Activated CD8-positive, alpha-beta memory T cell treated with anti-CD3 and anti-CD28 coated beads for 48 hours (primary cell): ENCODE data around the gene DZIP1.
"Not testable (repeated sequence)": the region's sequence is repeated elsewhere in the genome, so short reads cannot be mapped to it uniquely, and the experiment has no call there.

Experiments
- DNase-seq, 3 experiments: peaks; one replicate each; pipeline ENCODE4 v3.0.0-alpha.2; 2020; ENCODE audit warnings: low read depth in 2 of 3, low spot score in 2 of 3

The DZIP1 gene

GRCh38 chr13:95603887-95604555, 40.5 kb downstream of the DZIP1 start:
- no peak for DNase-seq

DNA sequence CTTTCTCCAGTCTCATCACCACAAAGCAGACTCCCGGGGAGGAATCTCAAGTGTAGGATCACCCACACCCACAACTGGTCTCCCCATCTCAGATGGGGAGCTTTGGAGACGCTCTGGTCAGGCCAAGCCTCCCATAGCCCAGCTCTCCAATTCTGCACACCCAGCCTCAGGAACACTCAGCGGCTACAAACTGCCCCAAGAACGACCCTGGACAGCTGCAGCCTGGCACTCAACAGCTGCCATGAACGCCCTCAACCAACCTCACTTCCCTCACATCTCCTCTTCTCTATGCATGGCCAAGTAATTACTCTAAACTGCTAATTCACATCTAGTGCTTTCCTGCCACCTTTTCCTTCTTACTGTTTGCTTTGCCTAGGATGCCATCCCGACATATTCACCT, 42.6 kb downstream of the DZIP1 start:
- DNase-seq: no peak

- DNase-seq: no peak
Observed at GRCh38 chr13:95601216-95601615, 43.3 kb downstream of the DZIP1 start.

DNA sequence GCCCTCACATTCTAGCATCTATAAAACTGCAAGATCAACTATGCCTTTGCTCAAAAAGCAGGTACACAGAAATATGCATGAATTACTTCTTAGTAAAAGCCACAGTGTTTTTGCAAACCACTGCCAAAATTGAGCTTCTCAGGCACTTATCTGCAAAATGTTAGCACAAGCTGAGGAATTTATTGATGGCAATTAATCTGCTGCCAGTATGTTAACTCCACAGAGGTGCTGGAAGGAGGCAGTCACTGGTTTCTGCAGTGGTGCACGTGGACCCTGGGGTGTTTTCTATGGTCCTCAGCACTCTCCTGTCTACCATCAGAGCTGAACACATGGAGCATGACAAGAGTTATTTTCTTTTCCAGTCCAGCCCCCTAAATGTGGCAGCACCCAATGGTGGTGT, 47.8 kb downstream of the DZIP1 start:
- no peak for DNase-seq

- DNase-seq: no peak
Observed at GRCh38 chr13:95593462-95593861, 51.0 kb downstream of the DZIP1 start.

GRCh38 chr13:95588721-95589120, 55.8 kb downstream of the DZIP1 start:
- DNase-seq: no peak

DNA sequence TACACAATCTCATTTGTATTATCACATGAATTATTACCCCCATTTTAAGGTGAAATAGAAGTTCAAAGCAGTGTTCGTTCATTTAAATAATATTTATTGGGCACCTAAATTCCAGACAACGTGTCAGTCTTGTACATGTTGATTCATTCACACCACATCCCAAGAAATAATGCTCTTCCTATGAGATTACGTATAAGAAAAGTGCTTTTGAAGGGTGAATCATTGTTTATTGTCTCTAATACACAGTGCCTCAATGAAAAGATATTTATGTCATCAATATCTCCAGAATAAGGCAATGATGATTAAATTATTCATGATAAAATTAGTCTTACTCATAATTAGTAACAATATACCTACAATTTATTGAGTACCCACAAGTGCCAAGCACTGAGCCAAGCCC, 56.4 kb downstream of the DZIP1 start:
- no peak for DNase-seq

- DNase-seq: no peak
Observed at GRCh38 chr13:95585867-95586266, 58.6 kb downstream of the DZIP1 start.

DNA sequence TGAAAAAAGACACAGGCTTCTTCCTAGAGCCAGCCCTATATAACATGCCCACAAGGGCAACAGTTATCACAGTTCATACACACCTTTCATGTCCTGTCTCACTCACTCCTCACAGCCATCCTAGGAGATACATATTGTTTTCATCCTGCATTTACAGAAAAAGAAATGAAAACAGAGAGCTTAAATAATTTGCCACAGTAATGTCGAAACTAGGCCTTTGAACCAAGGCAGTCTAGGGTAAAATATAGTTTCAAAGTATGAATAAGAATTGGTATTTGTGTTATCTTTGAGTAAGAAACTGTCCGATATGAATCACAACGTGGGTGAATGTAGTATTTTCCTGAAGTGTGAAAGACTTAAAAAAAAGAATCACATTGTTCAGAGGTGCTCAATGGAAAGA, 65.2 kb downstream of the DZIP1 start:
- DNase-seq: no peak

DNA sequence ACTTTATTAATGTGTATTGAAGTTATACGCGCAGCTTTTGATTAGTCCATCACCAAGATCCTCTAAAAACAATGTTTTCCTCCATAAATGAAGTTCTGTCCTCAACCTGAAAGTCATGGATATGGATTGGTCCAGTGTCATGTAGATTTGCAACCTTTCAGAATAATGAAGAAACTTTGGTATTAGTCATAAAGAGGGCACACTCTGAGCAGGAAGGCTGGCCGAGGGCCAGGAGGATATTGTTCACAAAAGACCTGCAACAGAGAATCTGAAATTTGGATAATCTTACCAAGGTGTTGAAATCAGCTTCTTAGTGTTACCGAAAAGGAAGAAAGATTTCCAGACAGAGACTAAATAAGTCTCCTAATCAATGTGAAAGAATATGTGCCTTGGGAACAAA, 71.3 kb downstream of the DZIP1 start:
- no peak for DNase-seq

GRCh38 chr13:95571941-95572340, 72.6 kb downstream of the DZIP1 start:
- no peak for DNase-seq

GRCh38 chr13:95570016-95570415, 74.5 kb downstream of the DZIP1 start:
- DNase-seq: no peak

DNA sequence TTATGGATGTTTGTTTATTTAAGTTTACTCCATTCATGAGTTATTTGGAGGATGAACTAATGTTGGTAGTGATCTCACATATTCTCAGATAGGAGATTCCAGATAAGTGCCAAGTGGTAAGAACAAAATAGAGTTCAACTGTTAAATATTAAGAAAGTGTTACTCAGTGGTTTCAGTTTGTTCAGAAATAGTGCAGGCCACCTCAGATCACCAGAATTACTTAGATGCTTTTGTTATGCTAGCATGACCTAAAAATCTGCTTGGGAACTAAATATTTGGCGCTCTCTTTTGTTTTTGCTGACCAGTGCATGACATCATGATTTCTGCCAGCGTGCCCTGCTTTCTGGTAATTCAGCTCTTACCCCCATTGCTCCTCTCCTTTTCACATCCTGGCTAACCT, 76.4 kb downstream of the DZIP1 start:
- DNase-seq: no peak

- DNase-seq: not testable (repeated sequence)
Observed at GRCh38 chr13:95565758-95566157, 78.7 kb downstream of the DZIP1 start.

DNA sequence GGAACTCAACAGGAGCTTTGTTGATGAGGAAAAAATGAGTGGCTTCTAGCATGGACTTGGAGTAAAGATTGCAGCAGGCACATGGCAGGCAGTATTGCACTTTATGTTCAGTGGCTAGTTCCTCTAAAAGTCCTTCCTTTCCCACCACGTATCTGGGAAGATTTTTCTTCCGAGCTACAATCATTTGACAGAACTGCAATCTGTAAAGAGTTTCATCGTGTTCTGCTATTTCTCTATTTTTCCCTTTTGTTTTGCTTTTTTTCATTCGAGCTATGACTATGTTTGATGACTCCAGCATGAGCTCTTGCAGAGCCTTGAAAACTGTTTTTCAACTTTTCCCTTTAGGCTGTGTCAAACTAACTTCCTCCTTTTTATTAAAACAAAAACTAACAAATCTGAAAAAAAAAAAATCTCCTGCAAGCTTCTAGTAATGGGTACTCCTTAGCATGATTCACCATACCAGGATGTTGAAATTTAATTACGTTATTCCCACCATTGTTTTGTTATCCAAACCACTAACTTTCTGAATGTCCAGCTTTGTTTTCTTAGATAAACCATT, 79.7 kb downstream of the DZIP1 start:
- no peak for DNase-seq

- no peak for DNase-seq
Observed at GRCh38 chr13:95564091-95564490, 80.4 kb downstream of the DZIP1 start.

- DNase-seq: no peak
Observed at GRCh38 chr13:95560387-95560786, 84.1 kb downstream of the DZIP1 start.

- no peak for DNase-seq
Observed at GRCh38 chr13:95559100-95559499, 85.4 kb downstream of the DZIP1 start.

DNA sequence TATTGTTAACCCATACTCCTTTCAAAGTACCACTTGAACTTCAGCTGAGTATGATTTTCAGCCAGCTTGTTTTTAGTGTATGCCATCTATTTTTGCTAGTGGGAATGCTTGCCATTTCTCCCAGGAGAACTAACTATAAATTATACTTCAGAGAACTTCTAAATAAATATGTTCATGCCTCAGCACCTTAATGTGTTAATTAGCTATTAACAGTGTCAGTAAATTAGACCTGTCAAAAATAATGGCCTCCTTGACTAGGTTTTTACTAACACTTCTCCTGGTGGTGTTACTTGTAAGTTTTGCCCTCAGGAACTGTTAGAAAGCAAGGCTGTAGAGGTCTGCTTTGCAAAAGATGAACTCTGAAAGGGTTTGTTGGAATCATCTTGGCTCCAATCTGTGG, 87.5 kb downstream of the DZIP1 start:
- no peak for DNase-seq

DNA sequence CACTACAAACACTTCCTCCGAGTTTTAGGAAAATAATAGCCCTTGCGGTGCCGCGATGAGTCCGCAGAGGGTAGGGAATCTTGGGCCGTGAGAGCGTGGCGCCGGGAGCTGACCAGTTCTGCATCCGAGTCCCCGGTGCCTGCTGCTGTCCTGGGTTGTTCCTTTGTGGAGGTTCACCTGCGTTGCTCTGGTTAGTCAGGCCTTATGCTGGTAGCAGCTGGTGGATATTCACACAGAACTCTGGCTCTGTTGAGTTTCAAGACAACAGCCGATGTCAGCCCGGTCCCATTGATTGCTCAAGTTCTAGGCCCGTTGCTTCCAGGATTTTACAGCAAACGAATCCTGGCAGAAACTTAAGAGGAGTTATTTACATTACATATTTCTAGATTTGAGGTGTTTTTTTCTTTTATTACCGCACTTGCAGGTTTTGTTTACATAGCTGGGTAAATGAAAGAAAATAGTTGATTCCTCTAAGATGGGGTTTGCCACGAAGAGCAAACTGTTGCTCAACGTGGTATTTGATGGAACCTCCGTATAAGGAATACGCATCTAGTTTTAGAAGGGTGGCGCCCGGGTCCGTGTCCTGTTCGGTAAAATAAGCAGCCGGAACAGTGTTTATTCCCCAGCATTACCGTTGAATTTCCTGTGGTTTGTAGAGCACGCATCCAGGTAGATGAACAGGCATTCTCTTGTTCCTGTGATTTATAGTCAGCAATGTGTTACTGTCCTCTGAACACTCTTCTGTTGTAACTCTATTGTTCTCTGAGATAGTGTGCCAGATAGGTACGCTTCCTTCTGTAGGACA, 90.7 kb downstream of the DZIP1 start:
- DNase-seq: no peak

DNA sequence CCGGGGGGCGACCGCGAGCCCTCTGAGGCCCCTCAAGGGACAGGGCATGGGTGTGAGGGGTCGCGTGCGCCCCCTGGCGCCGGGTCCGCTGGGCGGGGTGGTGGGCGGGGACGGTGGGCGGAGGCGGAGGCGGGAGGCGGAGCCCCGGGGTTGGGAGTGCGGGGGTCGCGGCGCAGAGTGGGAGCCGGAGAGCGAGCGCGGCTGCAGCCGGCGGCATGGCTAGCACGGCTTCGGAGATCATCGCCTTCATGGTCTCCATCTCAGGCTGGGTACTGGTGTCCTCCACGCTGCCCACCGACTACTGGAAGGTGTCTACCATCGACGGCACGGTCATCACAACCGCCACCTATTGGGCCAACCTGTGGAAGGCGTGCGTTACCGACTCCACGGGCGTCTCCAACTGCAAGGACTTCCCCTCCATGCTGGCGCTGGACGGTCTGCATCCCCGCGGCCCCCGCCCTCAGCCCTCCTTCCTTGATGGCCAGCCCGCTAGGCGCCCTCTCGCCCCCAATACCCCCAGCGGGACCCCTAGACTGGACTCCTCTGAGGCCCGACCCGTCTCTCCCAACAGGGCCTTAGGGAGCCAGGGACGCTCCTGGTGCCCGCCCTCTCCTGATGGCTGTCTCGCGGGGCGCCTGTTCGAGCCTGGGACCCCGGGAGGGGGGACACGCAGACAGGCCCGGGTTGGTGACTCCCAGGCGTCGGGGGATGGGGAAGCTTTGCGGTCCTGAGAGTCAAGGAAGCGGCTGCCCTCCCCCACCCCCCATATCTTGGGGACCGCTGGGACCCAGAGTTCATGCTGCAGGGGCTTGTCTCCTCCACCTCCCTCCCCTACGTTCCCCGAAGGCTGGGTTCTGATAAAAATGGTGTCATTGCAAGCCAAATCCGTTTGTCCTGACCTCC, 91.7 kb downstream of the DZIP1 start, which contains the start of gene CLDN10:
TSS of gene CLDN10 (plus strand) at position 182 of the 903 bp plus-strand sequence. CDS start at position 216, 34 bp downstream.
- no peak for DNase-seq
